Peyer's patch (tissue), 4 donors: ENCODE data around the gene PIP5KL1. TPM values are rescaled to one million over a fixed set of nuclear protein-coding genes. Genes with fewer than 3 reads are reported as not detected.
"Not testable (repeated sequence)": the region's sequence is repeated elsewhere in the genome, so short reads cannot be mapped to it uniquely, and the experiment has no call there.

Source experiments
- DNase-seq, 3 donors: peaks; one replicate each; pipeline ENCODE4 v3.0.0-alpha.2; 2017 to 2019
- H3K27ac ChIP-seq, 4 donors: fragments of 200-600 bp; sonication (generic); one replicate each; pipeline ENCODE4 v1.5.1; 2016 to 2019
- H3K27me3 ChIP-seq, 2 donors: fragments of 200-600 bp; sonication (generic); one replicate each; pipeline ENCODE4 v1.5.1; 2019
- H3K36me3 ChIP-seq, 3 donors: fragments of 200-600 bp; sonication (generic); one replicate each; pipeline ENCODE4 v1.5.1; 2016 to 2019
- H3K4me1 ChIP-seq, 4 donors: fragments of 200-600 bp; sonication (generic); one replicate each; pipeline ENCODE4 v1.5.1; 2016 to 2019
- H3K4me3 ChIP-seq, 4 donors: fragments of 200-600 bp; sonication (generic); 1 replicate in 3 of 4; 2 replicates in 1 of 4; pipeline ENCODE4 v1.5.1; 2016 to 2019; ENCODE audit warnings: mild to moderate bottlenecking in 1 of 4
- H3K9me3 ChIP-seq, 4 donors: fragments of 200-600 bp; sonication (generic); one replicate each; pipeline ENCODE4 v1.5.1; 2016 to 2019; ENCODE audit warnings: mild to moderate bottlenecking in 1 of 4
- POLR2A ChIP-seq, 2 donors: fragments of 450-650 bp; IDR thresholded peaks; one replicate each; pipeline ENCODE4 v1.5.1; 2017; ENCODE audit warnings: antibody characterized with exemption in 2 of 2, mild to moderate bottlenecking in 2 of 2, moderate library complexity in 2 of 2
- total RNA-seq, 4 donors: library from RNA; depleted of rRNA; stranded (reverse); fragments of >200 nt; gene quantifications; one replicate each; pipeline ENCODE4 v1.1.0, GENCODE V29; 2016
- TF ChIP-seq, protein P1 (sequence below), 6 experiments: fragments of 450-650 bp in 4 of 6; fragments of 200-600 bp in 2 of 6; sonication (generic) in 1 of 6; IDR thresholded peaks; one replicate each; pipeline ENCODE4 v1.5.1; 2017 to 2019; ENCODE audit warnings: antibody characterized with exemption in 6 of 6, mild to moderate bottlenecking in 3 of 6, moderate library complexity in 1 of 6

PIP5KL1 gene
- total RNA-seq, 4 donors from 2014 or later, result 2.5 TPM; not detected in 3

DNA sequence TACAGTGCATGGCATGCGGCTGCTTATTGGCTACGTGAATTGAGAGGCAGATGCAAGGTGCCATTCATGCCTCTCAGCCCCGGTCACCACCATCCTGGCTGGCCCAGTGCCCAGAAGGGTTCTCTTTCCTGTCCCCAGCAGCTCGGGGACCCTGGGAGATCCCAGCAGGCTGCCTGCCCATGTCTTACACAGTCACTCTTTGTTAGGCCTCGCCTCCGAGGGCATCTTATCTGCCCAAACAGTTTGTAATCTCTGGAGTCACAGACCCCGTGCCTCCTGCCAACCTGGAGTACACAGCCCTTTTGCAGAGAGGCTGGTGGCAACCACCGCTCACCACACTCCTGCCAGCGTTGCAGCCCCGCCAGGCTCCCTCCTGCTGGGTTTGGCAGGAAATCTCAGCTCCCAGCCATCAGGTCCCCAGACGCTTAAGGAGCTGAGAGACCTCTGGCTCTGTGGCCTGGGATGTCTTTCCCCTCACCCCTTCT is 46.1 kb downstream of the PIP5KL1 start:
- no peak for TF ChIP-seq POLR2A (IDR thresholded peaks at IDR 0.05)
- TF ChIP-seq, protein P1, sequence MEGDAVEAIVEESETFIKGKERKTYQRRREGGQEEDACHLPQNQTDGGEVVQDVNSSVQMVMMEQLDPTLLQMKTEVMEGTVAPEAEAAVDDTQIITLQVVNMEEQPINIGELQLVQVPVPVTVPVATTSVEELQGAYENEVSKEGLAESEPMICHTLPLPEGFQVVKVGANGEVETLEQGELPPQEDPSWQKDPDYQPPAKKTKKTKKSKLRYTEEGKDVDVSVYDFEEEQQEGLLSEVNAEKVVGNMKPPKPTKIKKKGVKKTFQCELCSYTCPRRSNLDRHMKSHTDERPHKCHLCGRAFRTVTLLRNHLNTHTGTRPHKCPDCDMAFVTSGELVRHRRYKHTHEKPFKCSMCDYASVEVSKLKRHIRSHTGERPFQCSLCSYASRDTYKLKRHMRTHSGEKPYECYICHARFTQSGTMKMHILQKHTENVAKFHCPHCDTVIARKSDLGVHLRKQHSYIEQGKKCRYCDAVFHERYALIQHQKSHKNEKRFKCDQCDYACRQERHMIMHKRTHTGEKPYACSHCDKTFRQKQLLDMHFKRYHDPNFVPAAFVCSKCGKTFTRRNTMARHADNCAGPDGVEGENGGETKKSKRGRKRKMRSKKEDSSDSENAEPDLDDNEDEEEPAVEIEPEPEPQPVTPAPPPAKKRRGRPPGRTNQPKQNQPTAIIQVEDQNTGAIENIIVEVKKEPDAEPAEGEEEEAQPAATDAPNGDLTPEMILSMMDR (IDR thresholded peaks at IDR 0.05), result no peak
- Histone ChIP-seq H3K9me3 (no peaks in the 10 kb centered on the region), H3K27me3 (no peaks in the 10 kb centered on the region), H3K27ac (no peak overlapping the region), H3K36me3 (peaks cover 0 to 22% (median 0%) of the 10 kb centered on the region in 3 donors), H3K4me3 (no peak overlapping the region), H3K4me1 (no peaks in the 10 kb centered on the region)
- DNase-seq, result no peak

DNA sequence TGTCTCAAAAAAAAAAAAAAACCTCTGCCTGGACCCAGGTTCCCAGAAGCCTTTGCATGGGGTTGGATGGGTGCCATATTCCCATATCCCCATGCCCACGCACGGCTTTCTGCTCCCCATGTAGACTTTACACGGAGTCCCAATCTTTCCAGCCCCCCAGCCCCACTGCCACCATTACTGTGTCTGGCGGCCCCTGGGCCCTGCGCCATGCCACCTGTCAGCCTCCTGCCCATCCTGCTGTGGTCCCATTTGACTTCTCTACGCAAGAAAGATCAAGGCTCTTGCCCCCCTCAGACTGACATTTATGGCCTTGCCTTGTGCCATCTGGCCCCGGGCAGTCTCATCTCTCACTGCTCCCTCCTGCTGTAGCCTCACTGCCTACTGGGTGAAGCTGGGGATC is 46.6 kb downstream of the PIP5KL1 start:
- H3K9me3 ChIP-seq, result no peaks in the 10 kb centered on the region
- TF ChIP-seq POLR2A (IDR thresholded peaks at IDR 0.05), result no peak
- TF ChIP-seq, protein P1 (IDR thresholded peaks at IDR 0.05), result no peak
- no peak overlapping the region for H3K4me3 ChIP-seq
- H3K36me3 ChIP-seq, result peaks cover 0 to 22% (median 0%) of the 10 kb centered on the region in 3 donors
- DNase-seq, result no peak
- no peaks in the 10 kb centered on the region for H3K27me3 ChIP-seq
- H3K4me1 ChIP-seq, result no peaks in the 10 kb centered on the region
- H3K27ac ChIP-seq, result no peak overlapping the region

DNA sequence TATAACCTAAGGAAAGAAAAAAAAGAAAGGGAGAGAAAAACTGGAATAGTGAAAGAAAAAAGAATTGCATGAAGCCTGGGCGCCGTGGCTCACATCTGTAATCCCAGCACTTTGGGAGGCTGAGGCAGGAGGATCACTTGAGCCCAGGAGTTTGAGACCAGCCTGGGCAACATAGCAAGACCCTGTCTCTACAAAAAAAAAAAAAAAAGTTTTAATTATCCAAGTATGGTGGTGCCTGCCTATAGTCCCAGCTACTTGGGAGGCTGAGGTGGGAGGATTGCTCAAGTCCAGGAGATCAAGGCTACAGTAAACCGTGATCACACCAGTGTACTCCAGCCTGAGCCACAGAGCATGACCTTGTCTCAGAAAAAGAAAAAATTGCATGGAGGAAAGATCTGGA is 48.9 kb downstream of the PIP5KL1 start:
- not testable (repeated sequence) for H3K27ac ChIP-seq, H3K4me3 ChIP-seq, H3K27me3 ChIP-seq, H3K36me3 ChIP-seq, H3K9me3 ChIP-seq, DNase-seq
- peaks cover 0 to 18% (median 0%) of the 10 kb centered on the region in 4 donors for H3K4me1 ChIP-seq

DNA sequence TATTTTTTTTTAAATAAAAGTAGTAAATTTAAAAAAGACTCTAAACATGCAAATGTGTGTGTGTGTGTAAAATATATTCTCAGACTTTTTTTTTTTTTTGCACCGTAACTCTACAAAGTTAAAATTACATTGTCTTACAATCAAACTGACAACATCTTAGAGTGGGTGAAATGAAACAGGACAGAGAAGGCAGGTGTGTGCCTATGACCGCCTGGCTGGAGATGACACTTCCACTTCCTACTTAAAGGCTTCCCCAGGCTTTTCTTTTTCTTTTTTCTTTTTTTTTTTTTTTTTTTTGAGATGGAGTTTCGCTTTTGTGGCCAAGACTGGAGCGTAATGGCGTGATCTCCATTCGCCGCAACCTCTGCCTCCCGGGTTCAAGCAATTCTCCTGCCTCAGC is 50.4 kb downstream of the PIP5KL1 start:
- no peaks in the 10 kb centered on the region for H3K9me3 ChIP-seq
- peaks cover 0 to 31% (median 0%) of the 10 kb centered on the region in 4 donors for H3K4me1 ChIP-seq
- H3K27me3 ChIP-seq, result no peaks in the 10 kb centered on the region
- H3K36me3 ChIP-seq, result no peaks in the 10 kb centered on the region
- H3K4me3 ChIP-seq, result no peak overlapping the region
- H3K27ac ChIP-seq, result no peak overlapping the region
- no peak for DNase-seq
- TF ChIP-seq POLR2A (IDR thresholded peaks at IDR 0.05), result no peak
- TF ChIP-seq, protein P1 (IDR thresholded peaks at IDR 0.05), result no peak

DNA sequence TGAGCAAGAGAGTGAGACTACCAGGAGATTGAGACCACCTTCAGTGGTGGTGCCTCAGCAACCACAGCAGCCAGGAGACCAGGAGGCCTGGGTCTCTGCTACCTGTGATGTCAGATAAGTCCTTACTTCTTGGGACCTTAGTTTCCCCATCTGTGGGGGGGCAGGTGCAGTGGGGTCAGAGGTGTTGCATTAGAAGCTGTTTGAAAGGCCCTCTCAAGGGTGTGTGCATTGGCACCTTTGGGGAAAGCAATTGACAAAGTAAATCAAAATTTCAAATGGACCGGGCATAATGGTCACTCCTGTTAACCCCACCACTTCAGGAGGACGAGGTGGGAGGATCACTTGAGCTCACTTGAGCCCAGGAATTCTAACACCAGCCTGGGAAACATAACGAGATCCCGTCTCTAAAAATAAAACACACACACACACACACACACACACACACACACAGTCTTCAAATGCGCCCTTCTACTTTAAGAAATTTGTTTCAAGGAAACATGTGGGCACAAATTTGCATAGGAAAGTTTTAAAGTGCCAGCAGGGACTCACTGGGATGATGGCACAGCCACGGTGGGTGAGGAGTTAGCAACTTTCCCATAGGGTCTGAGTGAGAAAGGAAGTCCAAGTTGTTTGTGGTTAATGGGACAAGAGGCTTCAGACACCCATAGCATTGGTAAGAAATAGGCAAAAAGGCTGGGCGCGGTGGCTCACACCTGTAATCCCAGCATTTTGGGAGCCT is 51.8 kb downstream of the PIP5KL1 start:
- no peak for DNase-seq
- Histone ChIP-seq H3K4me1 (peaks cover 0 to 41% (median 0%) of the 10 kb centered on the region in 4 donors), H3K27me3 (no peaks in the 10 kb centered on the region), H3K9me3 (no peaks in the 10 kb centered on the region), H3K4me3 (no peak overlapping the region), H3K36me3 (no peaks in the 10 kb centered on the region), H3K27ac (no peak overlapping the region)
- TF ChIP-seq, protein P1 (IDR thresholded peaks at IDR 0.05), result no peak
- TF ChIP-seq POLR2A (IDR thresholded peaks at IDR 0.05), result no peak

DNA sequence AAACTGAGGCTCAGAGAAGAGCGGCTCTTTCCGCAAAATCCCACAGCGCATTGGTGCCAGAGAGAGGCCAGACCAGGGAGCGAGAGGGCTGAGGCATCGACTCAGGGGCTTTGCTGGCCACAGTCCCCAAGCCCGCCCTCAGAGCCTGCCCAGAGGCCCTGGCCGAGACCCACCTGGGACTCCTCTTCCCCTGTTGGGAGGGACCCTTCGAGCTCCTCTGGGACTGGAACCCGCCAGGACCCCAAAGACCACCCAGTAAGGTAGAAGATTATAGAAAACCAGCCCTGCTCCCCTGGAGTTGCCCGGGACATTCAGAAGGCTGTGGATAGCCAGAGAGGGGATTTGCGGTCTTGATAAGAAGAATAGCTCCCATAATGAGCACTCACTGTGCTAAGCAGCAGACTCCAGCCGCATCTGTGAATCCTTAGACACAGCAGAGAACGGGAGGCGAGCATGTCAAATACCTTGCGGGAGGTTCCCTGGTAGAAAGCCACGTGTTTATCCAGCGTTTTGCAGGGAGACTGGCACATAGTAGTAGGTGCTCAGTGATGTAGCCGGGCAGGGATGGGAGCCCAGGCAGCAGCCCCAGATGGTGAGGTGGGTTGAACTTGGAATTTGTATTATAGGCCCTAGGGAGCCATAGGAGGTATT is 52.5 kb downstream of the PIP5KL1 start:
- no peak for DNase-seq
- Histone ChIP-seq H3K27me3 (no peaks in the 10 kb centered on the region), H3K4me1 (peaks cover 0 to 45% (median 0%) of the 10 kb centered on the region in 4 donors), H3K36me3 (no peaks in the 10 kb centered on the region), H3K27ac (peak overlapping the region in 2 of 4 donors; percentile 50 to 67), H3K4me3 (peak overlapping the region; percentile 27 to 70 (median 48)), H3K9me3 (no peaks in the 10 kb centered on the region)
- TF ChIP-seq POLR2A (IDR thresholded peaks at IDR 0.05), result no peak
- TF ChIP-seq, protein P1 (IDR thresholded peaks at IDR 0.05), result no peak
